Astrocyte of the cerebellum (primary cell): ENCODE measurements around the gene ZNF678.

Experiments used
- DNase-seq: peaks from one replicate; pipeline ENCODE4 v3.0.0-alpha.2; 2011; ENCODE audit warnings: low read depth
- H3K4me3 ChIP-seq: 2 replicates; pipeline ENCODE4 v1.5.1; 2011; ENCODE audit warnings: mild to moderate bottlenecking, low read depth, low read length, moderate library complexity
- in situ Hi-C: cut with HindIII; loops from 2 replicates; pipeline ENCODE4 v1.10.0; 2017; ENCODE audit warnings: low sequenced_read_pairs
- TF ChIP-seq, protein P1 (sequence below): IDR thresholded peaks from 2 replicates; pipeline ENCODE4 v1.5.1; 2012; ENCODE audit warnings: low read length, low read depth, moderate library complexity, mild to moderate bottlenecking; ENCODE audit errors: missing control alignments

The ZNF678 gene

DNA sequence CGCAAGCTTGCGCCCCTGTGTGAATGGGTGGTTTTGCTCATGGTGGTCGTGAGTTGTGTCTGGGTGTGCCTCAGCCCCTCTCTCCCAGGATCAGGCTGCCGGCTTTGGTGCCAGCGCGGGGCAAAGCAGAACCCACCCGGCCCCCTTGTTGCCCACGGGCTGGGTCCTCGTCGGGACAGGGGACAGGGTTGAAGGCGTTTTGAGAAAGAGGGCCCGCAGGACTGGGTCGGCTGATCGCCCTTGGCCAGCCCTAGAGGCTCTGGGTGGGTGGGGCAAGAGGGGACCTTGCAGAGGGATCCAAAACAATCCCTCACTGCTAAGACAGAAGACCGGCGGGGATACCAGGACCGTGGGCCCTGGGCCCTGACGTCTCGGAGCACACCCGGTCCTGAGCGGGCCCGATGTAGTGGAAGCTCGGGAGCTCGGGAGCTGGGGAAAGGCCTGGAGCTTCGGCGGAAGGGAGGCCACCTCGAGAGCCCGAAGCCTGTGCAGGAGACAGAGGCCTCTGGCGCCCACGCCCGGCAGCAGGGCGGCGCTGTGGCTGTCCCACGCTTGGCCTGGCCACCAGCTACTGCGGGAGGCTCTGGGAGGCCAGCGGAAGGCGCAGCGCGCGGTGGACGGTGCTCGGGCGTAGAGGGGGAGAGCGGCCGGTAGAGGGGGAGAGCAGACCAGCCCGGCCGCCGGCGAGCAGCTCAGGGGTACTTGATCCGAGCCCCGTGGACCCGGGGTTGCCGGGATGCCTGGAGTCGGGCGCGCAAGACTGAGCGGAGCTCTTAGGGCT is 2.8 kb upstream of the ZNF678 start:
- in situ Hi-C loops = loop anchor here (5.0 kb wide), 1 partner anchor 93 kb away; no protein-coding TSS in a partner anchor
- TF ChIP-seq, protein P1, sequence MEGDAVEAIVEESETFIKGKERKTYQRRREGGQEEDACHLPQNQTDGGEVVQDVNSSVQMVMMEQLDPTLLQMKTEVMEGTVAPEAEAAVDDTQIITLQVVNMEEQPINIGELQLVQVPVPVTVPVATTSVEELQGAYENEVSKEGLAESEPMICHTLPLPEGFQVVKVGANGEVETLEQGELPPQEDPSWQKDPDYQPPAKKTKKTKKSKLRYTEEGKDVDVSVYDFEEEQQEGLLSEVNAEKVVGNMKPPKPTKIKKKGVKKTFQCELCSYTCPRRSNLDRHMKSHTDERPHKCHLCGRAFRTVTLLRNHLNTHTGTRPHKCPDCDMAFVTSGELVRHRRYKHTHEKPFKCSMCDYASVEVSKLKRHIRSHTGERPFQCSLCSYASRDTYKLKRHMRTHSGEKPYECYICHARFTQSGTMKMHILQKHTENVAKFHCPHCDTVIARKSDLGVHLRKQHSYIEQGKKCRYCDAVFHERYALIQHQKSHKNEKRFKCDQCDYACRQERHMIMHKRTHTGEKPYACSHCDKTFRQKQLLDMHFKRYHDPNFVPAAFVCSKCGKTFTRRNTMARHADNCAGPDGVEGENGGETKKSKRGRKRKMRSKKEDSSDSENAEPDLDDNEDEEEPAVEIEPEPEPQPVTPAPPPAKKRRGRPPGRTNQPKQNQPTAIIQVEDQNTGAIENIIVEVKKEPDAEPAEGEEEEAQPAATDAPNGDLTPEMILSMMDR = no peak
- H3K4me3 ChIP-seq = no peak overlapping the region
- DNase-seq = no peak

GRCh38 chr1:227561241-227561907 is 2.0 kb upstream of the ZNF678 start:
- in situ Hi-C loops = loop anchor here (5.0 kb wide), 1 partner anchor 94 kb away; no protein-coding TSS in a partner anchor
- no peak for DNase-seq
- H3K4me3 ChIP-seq = no peak overlapping the region
- TF ChIP-seq, protein P1 = no peak

DNA sequence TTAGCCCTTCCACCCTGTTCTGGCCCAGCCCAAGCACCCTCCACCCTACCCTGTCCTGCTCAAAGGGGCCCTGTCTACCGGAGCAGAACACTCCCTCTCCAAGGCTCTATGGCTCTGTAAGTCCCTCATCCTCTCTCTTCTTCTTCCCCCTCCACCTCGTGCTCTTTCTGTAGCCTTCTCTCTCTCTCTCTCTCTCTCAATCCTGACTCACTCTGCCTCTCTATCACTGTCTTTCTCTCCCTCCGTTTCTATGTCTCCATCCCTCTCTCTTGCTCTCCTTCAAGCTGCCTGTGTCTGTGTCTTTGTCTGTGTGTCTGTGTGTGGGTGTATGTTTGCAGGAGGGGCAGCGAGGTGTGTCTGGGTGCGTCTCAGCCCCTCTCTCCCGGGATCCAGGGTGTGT is 1.3 kb upstream of the ZNF678 start:
- DNase-seq = no peak
- no peak overlapping the region for H3K4me3 ChIP-seq
- TF ChIP-seq, protein P1 = no peak
- in situ Hi-C loops = loop anchor here (5.0 kb wide), 1 partner anchor 95 kb away; no protein-coding TSS in a partner anchor

- no peak overlapping the region for H3K4me3 ChIP-seq
- in situ Hi-C loops = loop anchor here (5.0 kb wide), 1 partner anchor 96 kb away; no protein-coding TSS in a partner anchor
- DNase-seq = no peak
Measured at GRCh38 chr1:227562933-227563323, 428 bp upstream of the ZNF678 start.

GRCh38 chr1:227567256-227567655 is 3.9 kb downstream of the ZNF678 start:
- no peak for DNase-seq
- H3K4me3 ChIP-seq = no peak overlapping the region
- TF ChIP-seq, protein P1 = no peak
- in situ Hi-C loops = no loop called here

More at GRCh38 chr1:227562933-227563323, 428 bp upstream of the ZNF678 start:
- TF ChIP-seq, protein P1 = no peak

GRCh38 chr1:227568593-227568992 is 5.2 kb downstream of the ZNF678 start:
- no peak overlapping the region for H3K4me3 ChIP-seq
- DNase-seq = no peak
- TF ChIP-seq, protein P1 = no peak
- in situ Hi-C loops = no loop called here
